ENCODE data around the gene LPP. TPM values are rescaled to one million over a fixed set of nuclear protein-coding genes. Genes with fewer than 3 reads are reported as not detected.
A peak's percentile ranks its signal among the peaks of the same experiment; 100 is the strongest.

Gene LPP
- total RNA-seq, 1 experiment from 2014 or later: 264 TPM

DNA sequence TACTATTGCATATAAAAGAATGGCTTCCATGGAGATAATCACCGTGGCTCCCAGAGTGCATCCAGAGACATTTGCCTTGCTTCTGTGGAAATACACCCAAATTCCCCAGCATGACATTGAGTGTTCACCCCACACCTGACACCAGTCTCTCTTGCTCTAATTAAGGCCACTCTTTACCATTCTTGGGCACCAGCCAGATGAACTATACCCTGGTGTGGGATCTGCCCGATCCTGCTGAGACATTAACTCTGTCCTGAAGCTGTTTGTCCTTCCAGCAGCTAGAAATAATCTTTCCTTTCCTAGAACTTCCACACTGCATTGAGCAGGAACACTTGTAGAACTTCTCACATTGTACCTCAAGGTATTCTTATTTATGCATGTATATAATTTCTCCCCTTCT lies 105.2 kb downstream of the LPP start:
- no TSS peak for BruUV-seq (replicated peaks)
- intact Hi-C loops (cut with micrococcal nuclease; ENCODE audit: unreplicated experiment): no loop called here
- Mint-ChIP-seq H3K4me3 (ENCODE audit: low read depth, unreplicated experiment) (no peak overlapping the region), H3K27me3 (ENCODE audit: unreplicated experiment) (no peaks in the 10 kb centered on the region), H3K4me1 (ENCODE audit: low read depth, unreplicated experiment) (peaks cover 33% of the 10 kb centered on the region), H3K9me3 (ENCODE audit: low read depth, unreplicated experiment) (no peaks in the 10 kb centered on the region), H3K36me3 (ENCODE audit: insufficient read depth, unreplicated experiment) (no peaks in the 10 kb centered on the region), H3K27ac (ENCODE audit: unreplicated experiment) (peak overlapping the region; percentile 24)
- CTCF ChIA-PET: interaction anchor here (0.6 kb wide), 1 partner anchor 14 kb away, joined by 4 read pairs; no protein-coding TSS in a partner anchor
- no peak for TF ChIP-seq CTCF (IDR thresholded peaks at IDR 0.05; ENCODE audit: unreplicated experiment)
- no peak for DNase-seq

DNA sequence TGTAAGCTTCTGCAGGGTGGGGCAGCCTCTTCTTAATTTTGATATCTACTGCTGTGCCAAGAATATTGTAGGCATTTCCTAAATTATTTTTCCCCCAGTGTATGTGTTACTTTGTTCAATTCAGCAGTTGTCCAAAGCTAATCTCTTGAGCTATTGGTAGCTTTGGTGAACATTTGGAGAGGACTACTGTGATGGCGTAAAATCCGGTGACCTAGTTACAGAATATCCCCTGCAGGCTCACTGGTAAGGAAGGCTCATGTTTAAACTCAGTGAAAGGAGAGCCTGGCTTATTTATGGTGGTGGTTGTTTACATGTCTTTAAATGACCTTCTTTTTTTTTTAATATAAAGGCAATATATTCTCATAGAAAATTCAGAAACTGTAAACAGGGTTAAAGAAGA lies 105.6 kb downstream of the LPP start:
- H3K9me3 Mint-ChIP-seq (ENCODE audit: low read depth, unreplicated experiment): no peaks in the 10 kb centered on the region
- CTCF ChIA-PET: interaction anchor here (0.6 to 0.8 kb wide), 2 partner anchors 14 to 512 kb away, joined by 3 to 4 read pairs; no protein-coding TSS in a partner anchor
- peak overlapping the region; percentile 24 for H3K27ac Mint-ChIP-seq (ENCODE audit: unreplicated experiment)
- BruUV-seq (replicated peaks): no TSS peak
- H3K27me3 Mint-ChIP-seq (ENCODE audit: unreplicated experiment): no peaks in the 10 kb centered on the region
- H3K36me3 Mint-ChIP-seq (ENCODE audit: insufficient read depth, unreplicated experiment): no peaks in the 10 kb centered on the region
- no peak for DNase-seq
- peaks cover 33% of the 10 kb centered on the region for H3K4me1 Mint-ChIP-seq (ENCODE audit: low read depth, unreplicated experiment)
- TF ChIP-seq CTCF (IDR thresholded peaks at IDR 0.05; ENCODE audit: unreplicated experiment): no peak
- H3K4me3 Mint-ChIP-seq (ENCODE audit: low read depth, unreplicated experiment): no peak overlapping the region
- intact Hi-C loops (cut with micrococcal nuclease; ENCODE audit: unreplicated experiment): no loop called here

DNA sequence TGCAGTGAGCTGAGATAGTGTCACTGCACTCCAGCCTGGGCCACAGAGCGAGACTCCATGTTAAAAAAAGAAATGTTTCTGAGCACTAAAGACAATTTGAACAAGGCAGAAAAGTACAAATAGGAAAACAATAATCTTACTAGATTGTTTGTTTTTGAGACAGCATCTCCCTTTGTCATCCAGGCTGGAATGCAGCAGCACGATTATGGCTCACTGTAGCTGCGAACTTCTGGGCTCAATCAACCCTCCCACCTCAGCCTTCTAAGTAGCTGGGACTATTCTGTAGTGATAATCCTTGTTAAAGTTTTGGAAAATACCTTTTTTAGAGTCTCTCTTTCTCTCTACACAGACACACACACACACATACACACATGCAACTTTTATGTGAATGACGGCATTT lies 107.1 kb downstream of the LPP start:
- H3K36me3 Mint-ChIP-seq (ENCODE audit: insufficient read depth, unreplicated experiment): no peaks in the 10 kb centered on the region
- no peak overlapping the region for H3K27ac Mint-ChIP-seq (ENCODE audit: unreplicated experiment)
- CTCF ChIA-PET: interaction anchor here (0.6 to 1.7 kb wide), 5 partner anchors 9 to 110 kb away, joined by 3 to 4 read pairs (median 3); no protein-coding TSS in a partner anchor
- TF ChIP-seq CTCF (IDR thresholded peaks at IDR 0.05; ENCODE audit: unreplicated experiment): no peak
- peaks cover 33% of the 10 kb centered on the region for H3K4me1 Mint-ChIP-seq (ENCODE audit: low read depth, unreplicated experiment)
- H3K9me3 Mint-ChIP-seq (ENCODE audit: low read depth, unreplicated experiment): no peaks in the 10 kb centered on the region
- no peak overlapping the region for H3K4me3 Mint-ChIP-seq (ENCODE audit: low read depth, unreplicated experiment)
- intact Hi-C loops (cut with micrococcal nuclease; ENCODE audit: unreplicated experiment): no loop called here
- BruUV-seq (replicated peaks): no TSS peak
- no peaks in the 10 kb centered on the region for H3K27me3 Mint-ChIP-seq (ENCODE audit: unreplicated experiment)
- DNase-seq: no peak

- intact Hi-C loops (cut with micrococcal nuclease; ENCODE audit: unreplicated experiment): no loop called here
- peak overlapping the region; percentile 7 for H3K27ac Mint-ChIP-seq (ENCODE audit: unreplicated experiment)
- H3K4me1 Mint-ChIP-seq (ENCODE audit: low read depth, unreplicated experiment): peaks cover 20% of the 10 kb centered on the region
- TF ChIP-seq CTCF (IDR thresholded peaks at IDR 0.05; ENCODE audit: unreplicated experiment): no peak
- CTCF ChIA-PET: interaction anchor here (0.6 to 1.7 kb wide), 4 partner anchors 32 to 1935 kb away, joined by 3 to 6 read pairs (median 4); no protein-coding TSS in a partner anchor
- H3K9me3 Mint-ChIP-seq (ENCODE audit: low read depth, unreplicated experiment): no peaks in the 10 kb centered on the region
- no peaks in the 10 kb centered on the region for H3K36me3 Mint-ChIP-seq (ENCODE audit: insufficient read depth, unreplicated experiment)
- H3K27me3 Mint-ChIP-seq (ENCODE audit: unreplicated experiment): no peaks in the 10 kb centered on the region
- no peak for DNase-seq
- no TSS peak for BruUV-seq (replicated peaks)
- H3K4me3 Mint-ChIP-seq (ENCODE audit: low read depth, unreplicated experiment): no peak overlapping the region
Measured at GRCh38 chr3:188262488-188262887, 108.5 kb downstream of the LPP start.
